HG03039 (cell line): ENCODE results near the gene CHRNA5.
"Not testable (repeated sequence)": the region's sequence is repeated elsewhere in the genome, so short reads cannot be mapped to it uniquely, and the experiment has no call there.

ENCODE experiments used
- ATAC-seq: cut with Tn5 transposase; IDR thresholded peaks from one replicate; pipeline ENCODE4 v1.9.1; 2021; ENCODE audit warnings: mild to moderate bottlenecking, moderate library complexity; ENCODE audit not compliant: unreplicated experiment

The CHRNA5 gene

GRCh38 chr15:78564743-78565096 lies 600 bp upstream of the CHRNA5 start:
- no peak for ATAC-seq

GRCh38 chr15:78565951-78566774 lies 843 bp downstream of the CHRNA5 start:
- peak; percentile 12 for ATAC-seq

GRCh38 chr15:78567531-78567930 lies 2.2 kb downstream of the CHRNA5 start:
- no peak for ATAC-seq

GRCh38 chr15:78570710-78571109 lies 5.4 kb downstream of the CHRNA5 start:
- ATAC-seq = no peak

- ATAC-seq = no peak
These were observed 6.1 kb downstream of the CHRNA5 start for GRCh38 chr15:78571382-78571781.

GRCh38 chr15:78573416-78573815 lies 8.1 kb downstream of the CHRNA5 start:
- ATAC-seq = no peak

GRCh38 chr15:78574944-78575343 lies 9.6 kb downstream of the CHRNA5 start:
- ATAC-seq = no peak

GRCh38 chr15:78597583-78597982 lies 32.3 kb downstream of the CHRNA5 start:
- ATAC-seq = no peak

- no peak for ATAC-seq
These were observed 33.0 kb downstream of the CHRNA5 start for GRCh38 chr15:78598348-78598747.

- no peak for ATAC-seq
These were observed 33.9 kb downstream of the CHRNA5 start for GRCh38 chr15:78599189-78599588.

GRCh38 chr15:78603467-78603866 lies 38.1 kb downstream of the CHRNA5 start:
- no peak for ATAC-seq

GRCh38 chr15:78604420-78604819 lies 39.1 kb downstream of the CHRNA5 start:
- no peak for ATAC-seq

GRCh38 chr15:78605201-78605600 lies 39.9 kb downstream of the CHRNA5 start:
- ATAC-seq = no peak

- ATAC-seq = no peak
These were observed 40.4 kb downstream of the CHRNA5 start for GRCh38 chr15:78605680-78606079.

GRCh38 chr15:78609551-78609950 lies 44.2 kb downstream of the CHRNA5 start:
- not testable (repeated sequence) for ATAC-seq

GRCh38 chr15:78614021-78614420 lies 48.7 kb downstream of the CHRNA5 start:
- ATAC-seq = no peak

GRCh38 chr15:78615151-78615589 lies 49.9 kb downstream of the CHRNA5 start:
- no peak for ATAC-seq

GRCh38 chr15:78616506-78616905 lies 51.2 kb downstream of the CHRNA5 start:
- no peak for ATAC-seq

- no peak for ATAC-seq
These were observed 51.8 kb downstream of the CHRNA5 start for GRCh38 chr15:78617076-78617475.

GRCh38 chr15:78617516-78617915 lies 52.2 kb downstream of the CHRNA5 start:
- no peak for ATAC-seq

GRCh38 chr15:78618064-78618463 lies 52.7 kb downstream of the CHRNA5 start:
- no peak for ATAC-seq

- ATAC-seq = no peak
These were observed 53.2 kb downstream of the CHRNA5 start for GRCh38 chr15:78618490-78618934.
